ENCODE results near the gene ADAT1.

Gene ADAT1, protein sequence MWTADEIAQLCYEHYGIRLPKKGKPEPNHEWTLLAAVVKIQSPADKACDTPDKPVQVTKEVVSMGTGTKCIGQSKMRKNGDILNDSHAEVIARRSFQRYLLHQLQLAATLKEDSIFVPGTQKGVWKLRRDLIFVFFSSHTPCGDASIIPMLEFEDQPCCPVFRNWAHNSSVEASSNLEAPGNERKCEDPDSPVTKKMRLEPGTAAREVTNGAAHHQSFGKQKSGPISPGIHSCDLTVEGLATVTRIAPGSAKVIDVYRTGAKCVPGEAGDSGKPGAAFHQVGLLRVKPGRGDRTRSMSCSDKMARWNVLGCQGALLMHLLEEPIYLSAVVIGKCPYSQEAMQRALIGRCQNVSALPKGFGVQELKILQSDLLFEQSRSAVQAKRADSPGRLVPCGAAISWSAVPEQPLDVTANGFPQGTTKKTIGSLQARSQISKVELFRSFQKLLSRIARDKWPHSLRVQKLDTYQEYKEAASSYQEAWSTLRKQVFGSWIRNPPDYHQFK

GRCh38 chr16:75622761-75623605 lies at the start of gene ADAT1:
TSS of gene ADAT1 (minus strand) at chr16:75623281. CDS start at chr16:75620799, 2,482 bp downstream.
- peak; percentile 68 for DNase-seq

DNA sequence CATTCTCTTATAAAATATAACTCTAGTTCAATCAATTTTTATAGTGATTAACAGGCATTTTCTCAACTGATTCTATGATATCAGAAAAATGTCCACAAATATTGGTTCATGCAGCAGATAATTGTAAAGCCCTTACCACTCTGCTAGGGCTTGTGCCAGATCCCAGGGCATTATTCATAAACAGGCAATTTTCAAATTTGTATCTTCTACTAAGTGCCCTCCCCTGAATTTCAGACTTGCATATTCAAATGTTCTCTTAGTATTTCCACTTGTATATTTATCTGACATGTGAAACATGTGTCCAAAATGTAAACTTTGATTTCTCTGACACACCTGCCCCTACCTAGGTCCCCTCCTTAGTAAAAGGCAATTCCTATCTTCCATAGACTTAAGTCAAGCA lies 44.4 kb upstream of the ADAT1 start:
- no peak for DNase-seq

DNA sequence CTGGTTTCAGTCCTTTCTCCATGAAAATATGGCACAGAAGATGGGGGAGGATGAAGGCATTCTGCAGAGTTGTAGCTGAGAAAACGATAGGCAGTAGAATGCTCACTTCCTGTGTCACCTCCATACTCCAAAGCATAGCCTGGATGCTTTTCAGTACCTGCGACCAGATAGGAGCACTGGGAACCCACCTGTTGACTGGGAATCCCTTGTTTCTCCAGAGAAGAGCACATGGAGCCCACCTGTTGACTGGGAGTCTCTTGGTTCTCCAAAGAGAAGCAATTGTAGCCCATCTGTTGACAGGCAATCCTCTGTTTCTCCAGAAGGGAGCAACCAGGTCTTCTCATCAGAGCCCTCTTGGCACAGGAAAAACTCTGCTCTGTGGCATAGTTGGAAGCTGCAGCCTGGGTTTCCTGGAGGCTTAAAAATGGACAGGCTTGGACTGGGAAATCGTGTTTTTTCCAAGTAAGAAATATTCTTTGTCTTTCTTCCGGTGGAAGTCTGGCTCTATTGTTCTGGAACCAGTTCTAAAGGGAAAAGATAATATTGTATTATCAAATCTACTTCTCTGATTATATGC lies 37.7 kb upstream of the ADAT1 start:
- no peak for DNase-seq

GRCh38 chr16:75660321-75660720 lies 37.2 kb upstream of the ADAT1 start:
- DNase-seq = no peak

DNA sequence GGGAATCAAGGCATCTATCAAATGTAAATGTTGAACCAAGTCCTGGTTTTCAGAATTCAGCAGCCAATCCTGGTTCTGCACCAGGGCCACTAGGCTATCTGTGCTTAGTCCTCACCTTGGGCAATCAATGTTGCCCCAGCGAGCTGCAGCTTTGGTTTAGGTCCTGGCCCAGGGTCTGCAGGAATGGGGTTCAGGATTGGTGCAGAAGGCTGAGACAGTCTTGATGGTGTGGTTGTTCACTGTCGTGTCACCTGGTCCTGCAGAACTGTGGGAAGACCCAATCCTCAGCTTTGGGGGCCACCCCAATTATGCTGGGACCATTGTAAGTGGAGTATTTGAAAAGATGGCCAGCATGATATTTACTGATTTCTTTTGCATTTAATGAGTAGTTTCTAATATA lies 35.1 kb upstream of the ADAT1 start:
- DNase-seq = no peak

GRCh38 chr16:75653922-75654321 lies 30.8 kb upstream of the ADAT1 start:
- DNase-seq = no peak

DNA sequence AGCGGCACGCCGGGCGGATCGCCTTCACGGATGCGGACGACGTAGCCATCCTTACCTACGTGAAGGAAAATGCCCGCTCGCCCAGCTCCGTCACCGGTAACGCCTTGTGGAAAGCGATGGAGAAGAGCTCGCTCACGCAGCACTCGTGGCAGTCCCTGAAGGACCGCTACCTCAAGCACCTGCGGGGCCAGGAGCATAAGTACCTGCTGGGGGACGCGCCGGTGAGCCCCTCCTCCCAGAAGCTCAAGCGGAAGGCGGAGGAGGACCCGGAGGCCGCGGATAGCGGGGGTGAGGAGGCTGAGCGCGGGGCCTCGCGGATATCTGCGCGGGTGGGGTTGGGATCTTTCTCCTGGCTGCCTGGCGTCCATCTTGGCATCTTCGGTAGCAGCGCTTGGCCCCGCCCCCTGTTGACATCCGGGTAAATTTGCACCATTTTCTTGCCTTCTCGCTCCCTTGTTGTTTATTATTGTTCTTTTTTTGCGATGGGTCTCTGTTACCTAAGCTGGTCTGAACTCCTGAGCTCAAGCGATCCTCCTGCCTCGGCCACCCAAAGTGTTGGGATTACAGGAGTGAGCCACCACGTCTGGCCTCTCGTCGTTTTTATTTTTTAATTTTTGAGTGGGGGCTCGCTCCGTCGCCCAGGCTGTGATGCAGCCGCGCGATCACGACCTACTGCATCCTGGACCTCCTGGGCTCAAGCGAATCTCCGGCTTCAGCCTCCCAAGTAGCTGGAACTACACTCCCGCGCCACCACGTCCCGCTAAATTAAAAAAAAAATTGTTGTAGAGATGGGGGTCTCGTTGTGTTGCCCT lies 25.4 kb upstream of the ADAT1 start:
- peak; percentile 40 for DNase-seq

- peak; percentile 55 for DNase-seq
Observed at GRCh38 chr16:75647492-75648264, 24.6 kb upstream of the ADAT1 start, which contains the start of the genes KARS1 and TERF2IP. TSS of gene KARS1 (minus strand) at chr16:75647665. CDS start at chr16:75647639, 26 bp downstream. TSS of gene TERF2IP (plus strand) at chr16:75647773. CDS start at chr16:75647883, 110 bp downstream.

DNA sequence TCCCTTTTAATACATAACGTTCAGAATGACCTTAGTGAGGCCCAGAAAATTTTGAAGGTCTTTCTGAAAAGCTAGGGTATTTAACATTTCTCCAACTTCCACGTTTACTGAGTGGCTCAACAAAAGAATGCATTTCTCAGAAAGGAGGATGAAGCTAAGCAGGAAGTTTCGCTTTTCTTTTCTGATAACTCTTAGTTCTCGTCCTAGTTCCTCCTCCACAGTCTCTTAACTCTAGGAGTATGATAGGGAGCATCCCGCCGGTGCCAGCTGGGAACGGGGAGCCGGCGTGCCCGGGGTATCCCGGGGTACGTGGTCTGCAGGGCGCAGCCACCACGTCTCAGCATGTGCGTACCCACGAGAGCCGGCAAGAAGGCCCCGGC lies 24.0 kb upstream of the ADAT1 start:
- DNase-seq = no peak

DNA sequence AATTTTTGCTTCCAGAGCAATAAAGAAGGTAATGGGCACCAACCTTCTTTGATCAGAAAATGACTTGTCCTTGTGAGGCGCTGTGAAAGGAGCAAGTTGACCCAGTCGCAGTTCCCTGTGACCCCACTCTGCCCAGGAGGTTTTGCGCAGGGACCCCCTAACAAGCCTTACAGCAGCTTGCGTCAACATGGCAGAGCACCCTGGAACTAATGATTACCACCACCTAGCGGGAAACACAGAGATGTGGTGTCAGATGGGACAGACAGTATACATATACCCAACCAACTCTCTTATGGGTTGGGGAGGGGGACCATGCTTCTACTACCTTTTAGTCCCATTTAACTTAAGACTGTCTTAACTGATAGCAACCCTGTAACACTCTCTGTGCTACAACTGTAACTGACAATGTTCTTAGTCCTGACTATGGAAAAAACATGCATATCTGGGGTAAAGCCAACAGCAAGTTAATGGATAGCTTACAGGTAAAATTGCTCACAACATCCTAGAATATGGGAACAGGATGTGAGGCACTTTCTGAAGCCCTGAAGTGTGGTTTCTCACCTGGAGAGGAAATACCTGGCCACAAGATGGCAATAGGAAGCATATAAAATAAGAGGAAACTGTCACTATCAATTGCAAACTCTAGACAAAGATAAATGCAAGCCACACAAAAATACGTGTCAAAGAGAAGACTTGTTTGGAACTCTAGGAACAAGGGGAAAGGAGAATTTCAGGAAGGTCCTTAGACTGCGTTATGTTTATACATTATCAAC lies 21.3 kb upstream of the ADAT1 start:
- DNase-seq = no peak

DNA sequence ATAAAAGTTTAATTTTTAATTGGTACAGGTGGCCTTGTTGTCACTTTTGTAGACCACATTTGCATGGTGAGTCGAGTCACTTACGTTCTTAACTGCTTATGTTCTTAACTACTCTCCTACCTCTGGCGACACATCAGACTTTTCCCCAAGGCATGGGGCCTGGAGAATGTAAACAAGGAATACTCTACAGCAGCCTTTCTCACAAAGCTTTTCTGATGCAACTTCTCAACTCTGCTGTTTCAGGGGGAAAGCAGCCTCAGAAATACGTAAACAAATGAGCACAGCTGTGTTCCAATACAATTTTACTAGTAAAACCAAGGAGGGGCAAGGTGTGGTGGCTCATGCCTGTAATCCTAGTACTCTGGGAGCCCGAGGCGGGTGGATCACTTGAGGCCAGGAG lies 17.5 kb upstream of the ADAT1 start:
- DNase-seq = no peak

- no peak for DNase-seq
Observed at GRCh38 chr16:75635036-75635435, 12.0 kb upstream of the ADAT1 start.

DNA sequence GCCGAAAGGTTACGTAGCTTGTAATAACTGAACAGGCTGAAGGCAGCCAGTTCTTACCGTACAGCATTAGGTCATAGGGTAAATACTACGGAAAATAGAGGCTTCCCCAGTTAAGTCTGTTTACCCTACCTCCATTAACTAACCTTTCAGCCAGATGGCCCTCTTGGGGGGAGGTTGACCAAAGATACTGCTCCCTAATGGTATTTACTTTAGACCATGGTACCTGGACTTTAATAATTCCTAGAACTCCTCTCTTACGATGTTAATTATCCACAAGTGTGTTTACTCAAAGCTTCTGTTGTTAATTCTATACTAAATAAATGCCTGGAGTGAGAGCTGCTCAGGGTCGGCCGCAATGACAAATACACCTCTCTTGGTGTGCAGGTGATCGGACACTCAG lies 9.8 kb upstream of the ADAT1 start:
- DNase-seq = no peak

GRCh38 chr16:75630052-75630451 lies 7.0 kb upstream of the ADAT1 start:
- DNase-seq = no peak

DNA sequence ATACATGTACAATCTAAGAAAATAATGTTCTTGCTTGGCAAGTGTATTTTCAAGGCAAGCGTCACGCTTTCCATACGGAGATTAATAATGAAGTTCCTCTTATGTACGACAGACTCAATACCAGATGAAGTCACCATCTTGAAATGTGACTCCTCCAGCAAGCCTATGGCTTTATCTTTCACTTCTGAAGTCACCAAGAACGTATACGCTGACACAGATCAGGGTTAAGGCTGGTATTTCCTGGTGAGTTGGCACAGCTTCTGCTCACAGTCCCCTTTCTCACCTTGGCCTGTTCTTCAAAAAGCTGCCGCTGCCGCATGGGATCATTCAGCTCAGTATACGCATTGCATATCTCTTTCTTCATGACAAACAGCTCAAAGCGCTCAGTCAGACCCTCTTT lies 6.1 kb upstream of the ADAT1 start:
- no peak for DNase-seq

DNA sequence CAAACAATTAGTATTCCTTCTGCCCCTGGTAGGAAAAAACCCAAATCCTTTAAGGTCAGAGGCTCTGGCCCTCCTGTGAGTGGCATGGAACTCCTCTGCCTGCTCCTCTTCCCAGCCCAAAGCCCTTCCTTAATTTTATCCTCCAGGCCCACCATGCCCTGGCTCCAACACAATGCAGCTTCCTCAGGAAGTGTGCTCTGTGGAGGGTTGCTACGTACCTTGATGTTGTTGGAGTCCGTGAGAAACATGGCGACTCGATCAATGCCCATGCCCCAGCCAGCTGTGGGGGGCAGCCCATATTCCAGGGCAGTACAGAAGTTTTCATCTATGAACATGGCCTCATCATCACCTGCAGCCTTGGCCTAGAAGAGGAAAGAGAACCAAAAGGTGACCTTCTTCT lies 5.3 kb upstream of the ADAT1 start:
- no peak for DNase-seq

DNA sequence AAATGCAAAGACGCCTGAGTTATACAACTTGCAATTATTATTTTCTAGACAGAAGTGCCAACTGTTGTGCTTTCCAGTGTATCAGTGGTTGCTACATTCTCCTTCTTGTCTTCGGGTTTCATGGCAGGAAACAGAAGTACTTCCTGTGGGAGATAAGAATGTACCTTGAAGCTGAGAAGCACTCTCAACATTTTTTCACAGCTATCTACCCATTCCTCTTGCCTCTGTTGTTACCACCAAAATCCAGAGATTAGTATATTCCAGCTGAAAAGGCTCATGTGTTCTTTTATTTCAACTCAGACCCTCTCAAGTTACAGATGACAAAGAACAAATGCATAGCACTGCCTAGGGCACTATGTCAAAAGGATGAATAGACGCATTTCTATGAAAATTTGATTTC lies 4.8 kb upstream of the ADAT1 start:
- DNase-seq = no peak

DNA sequence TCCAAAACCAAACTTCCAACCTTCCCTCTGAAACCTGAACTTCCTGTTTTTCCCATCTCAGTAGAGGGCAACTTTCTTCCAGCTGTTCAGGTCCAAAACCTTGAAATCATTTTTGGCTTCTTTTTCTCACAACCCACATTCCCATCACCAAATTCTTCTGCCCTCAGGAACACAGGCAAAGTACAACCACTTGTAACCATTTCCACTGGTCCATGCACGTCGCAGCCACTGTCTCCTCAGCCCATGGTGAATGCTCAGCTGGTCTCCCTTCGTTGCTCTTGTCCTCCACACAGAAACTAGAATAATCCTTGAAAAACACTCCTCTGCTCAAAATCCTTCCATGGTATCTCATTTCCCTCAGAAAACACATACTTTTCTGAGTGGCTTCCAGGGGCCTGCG lies 3.7 kb upstream of the ADAT1 start:
- no peak for DNase-seq

GRCh38 chr16:75624921-75625334 lies 1.8 kb upstream of the ADAT1 start:
- DNase-seq = no peak

- peak; percentile 11 for DNase-seq
Observed at GRCh38 chr16:75621170-75621477, 2.0 kb downstream of the ADAT1 start.
